Erythroblast (primary cell): ENCODE results near the gene ABCA3.
"Not testable (repeated sequence)": the region's sequence is repeated elsewhere in the genome, so short reads cannot be mapped to it uniquely, and the experiment has no call there.

Experiments used
- DNase-seq, 2 experiments: peaks; one replicate each; lab custom pipeline; 2025; lab: John Stamatoyannopoulos, UW
- GATA1 ChIP-seq: IDR thresholded peaks from 2 replicates; pipeline ENCODE4 v1.6.1; 2011; ENCODE audit warnings: low read depth, mild to moderate bottlenecking, control low read depth, low read length, moderate library complexity
- POLR2A ChIP-seq: IDR thresholded peaks from 2 replicates; pipeline ENCODE4 v1.6.1; 2011; ENCODE audit warnings: mild to moderate bottlenecking, low read length

ABCA3 gene

GRCh38 chr16:2340564-2341455 is at the start of gene ABCA3:
TSS of gene ABCA3 (minus strand) at chr16:2340728. CDS start at chr16:2326466, 14,262 bp downstream.
- peak; percentile 96 to 97 for DNase-seq
- TF ChIP-seq GATA1 (no peak), POLR2A (no peak)

GRCh38 chr16:2388875-2389433 is 48.4 kb upstream of the ABCA3 start:
- DNase-seq: no peak
- no peak for TF ChIP-seq POLR2A
- no peak for TF ChIP-seq GATA1

GRCh38 chr16:2388139-2388874 is 47.8 kb upstream of the ABCA3 start:
- no peak for TF ChIP-seq POLR2A
- TF ChIP-seq GATA1: no peak
- no peak for DNase-seq

GRCh38 chr16:2386990-2387389 is 46.5 kb upstream of the ABCA3 start:
- no peak for DNase-seq
- TF ChIP-seq POLR2A (no peak), GATA1 (no peak)

DNA sequence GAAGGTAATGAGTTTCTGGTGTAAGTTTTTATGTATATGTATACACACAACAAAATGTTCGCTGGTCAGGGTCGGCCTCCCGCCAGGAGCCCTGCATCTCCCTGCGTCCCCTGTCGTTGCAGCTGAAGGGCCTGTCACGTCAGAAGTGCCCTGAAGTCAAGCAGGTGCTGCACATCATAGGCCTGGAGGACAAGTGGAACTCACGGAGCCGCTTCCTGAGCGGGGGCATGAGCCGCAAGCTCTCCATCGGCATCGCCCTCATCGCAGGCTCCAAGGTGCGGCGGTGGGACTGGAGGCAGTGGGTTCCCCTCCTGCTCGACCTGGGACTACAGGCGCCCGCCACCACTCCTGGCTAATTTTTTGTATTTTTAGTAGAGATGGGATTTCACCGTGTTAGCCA is 45.5 kb upstream of the ABCA3 start:
- DNase-seq: not testable (repeated sequence)

GRCh38 chr16:2385190-2385836 is 44.8 kb upstream of the ABCA3 start:
- no peak for DNase-seq
- TF ChIP-seq POLR2A (no peak), GATA1 (no peak)

DNA sequence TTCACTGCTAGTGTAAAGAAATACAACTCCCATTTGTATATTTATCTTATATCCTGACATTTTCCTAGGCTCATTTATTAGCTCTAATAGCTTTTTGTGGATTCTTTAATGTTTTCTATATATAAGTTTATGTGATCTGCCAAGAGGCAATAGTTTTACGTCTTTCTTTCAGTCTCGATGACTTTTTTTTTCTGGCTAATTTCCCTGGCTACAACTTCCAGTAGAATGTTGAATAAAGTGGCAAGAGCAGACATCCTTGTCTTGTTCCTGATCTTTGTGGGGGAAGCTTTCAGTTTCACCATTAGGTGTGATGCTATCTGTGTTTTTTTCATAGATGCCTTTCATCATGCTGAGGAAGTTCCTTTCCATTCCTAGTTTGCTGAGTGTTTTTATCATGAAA is 43.9 kb upstream of the ABCA3 start:
- TF ChIP-seq POLR2A (no peak), GATA1 (no peak)
- no peak for DNase-seq

DNA sequence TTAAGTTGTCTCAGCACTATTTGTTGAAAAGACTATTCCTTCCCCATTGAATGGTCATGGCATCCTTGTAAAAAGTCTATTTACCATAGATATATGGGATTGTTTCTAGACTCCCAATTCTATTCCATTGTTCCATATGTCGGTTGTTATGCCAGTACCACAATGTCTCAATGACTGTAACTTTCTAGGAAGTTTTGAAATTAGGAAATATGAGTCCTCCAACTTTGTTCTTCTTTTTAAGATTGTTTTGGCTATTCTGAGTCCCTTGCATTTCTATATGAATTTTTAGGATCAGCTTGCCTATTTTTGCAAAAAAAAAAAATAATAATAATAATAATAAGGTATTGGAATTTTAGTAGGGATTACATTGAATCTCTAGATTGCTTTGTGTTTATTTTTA is 43.0 kb upstream of the ABCA3 start:
- TF ChIP-seq POLR2A (no peak), GATA1 (no peak)
- no peak for DNase-seq

- no peak for TF ChIP-seq GATA1
- no peak for TF ChIP-seq POLR2A
- DNase-seq: no peak
Measured at GRCh38 chr16:2374644-2375043, 34.1 kb upstream of the ABCA3 start.

DNA sequence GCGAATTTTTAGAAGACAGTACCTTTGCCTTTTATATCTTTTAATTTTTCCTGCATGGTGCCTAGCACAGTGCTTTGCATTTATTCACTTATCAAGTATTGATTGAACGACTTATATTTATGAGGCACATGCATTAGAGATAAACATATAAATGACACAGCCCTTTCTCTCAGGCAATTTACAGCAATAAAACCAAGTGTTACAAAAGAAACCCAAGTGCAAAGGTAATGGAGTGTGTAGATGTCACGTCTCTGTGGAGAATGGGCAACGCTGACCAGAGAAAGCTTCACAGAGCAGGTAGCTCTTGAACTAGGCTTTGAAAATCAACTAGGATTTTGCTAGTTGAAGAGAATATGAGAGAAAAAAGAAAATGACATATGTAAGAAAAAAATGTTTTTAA is 32.6 kb upstream of the ABCA3 start:
- no peak for DNase-seq
- TF ChIP-seq GATA1 (no peak), POLR2A (no peak)

- TF ChIP-seq POLR2A (no peak), GATA1 (no peak)
- DNase-seq: no peak
Measured at GRCh38 chr16:2372684-2373083, 32.2 kb upstream of the ABCA3 start.

- no peak for DNase-seq
- TF ChIP-seq POLR2A (no peak), GATA1 (no peak)
Measured at GRCh38 chr16:2371421-2371820, 30.9 kb upstream of the ABCA3 start.

- TF ChIP-seq POLR2A (no peak), GATA1 (no peak)
Measured at GRCh38 chr16:2370721-2371120, 30.2 kb upstream of the ABCA3 start.

More at GRCh38 chr16:2370721-2371120, 30.2 kb upstream of the ABCA3 start:
- DNase-seq: no peak
